ENCODE data around the gene SYT2.
"Not testable (repeated sequence)": the region's sequence is repeated elsewhere in the genome, so short reads cannot be mapped to it uniquely, and the experiment has no call there.

Gene SYT2

DNA sequence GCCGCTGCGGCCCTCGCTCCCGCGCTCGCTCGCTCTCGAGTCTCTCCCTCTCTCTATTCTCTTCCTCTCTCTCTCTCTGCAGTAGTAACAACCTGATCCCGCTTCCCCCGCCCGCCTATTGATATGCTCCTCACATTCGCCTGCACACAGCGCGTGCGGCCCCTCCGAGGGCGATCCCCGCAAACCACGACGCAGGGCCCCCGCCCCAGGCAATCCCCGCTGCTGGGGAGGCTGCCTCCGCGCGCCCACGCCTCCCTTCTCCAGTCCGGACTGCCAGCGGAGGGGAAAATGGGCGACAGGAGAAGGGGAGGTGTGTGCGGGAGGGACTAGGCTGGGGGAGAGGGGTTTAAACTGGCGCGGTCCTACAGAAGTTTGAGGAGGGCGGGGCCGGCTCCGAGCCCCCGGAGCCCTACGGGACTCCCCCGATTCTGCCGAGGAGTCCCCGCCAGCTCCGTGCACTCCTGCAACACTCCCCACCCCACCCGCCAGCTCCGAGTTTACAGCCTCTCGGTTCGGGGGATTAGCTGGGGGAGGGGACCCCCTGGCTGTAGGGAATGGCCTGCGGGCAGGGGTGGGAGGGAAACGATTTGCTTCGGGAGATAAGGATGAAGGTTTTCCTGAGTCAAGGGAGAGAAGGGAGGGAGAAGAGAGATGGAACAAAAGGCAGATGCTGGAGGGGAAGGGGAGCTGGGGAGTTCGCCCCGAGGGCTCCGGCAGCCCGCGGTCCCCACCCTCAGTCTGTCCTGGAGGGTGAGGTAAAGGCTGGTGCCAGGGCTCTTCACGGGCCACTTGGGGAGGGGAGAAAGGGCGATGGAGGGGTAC, 66.6 kb downstream of the SYT2 start:
- no peak for DNase-seq (ENCODE audit: low read depth in 2 of 2)

DNA sequence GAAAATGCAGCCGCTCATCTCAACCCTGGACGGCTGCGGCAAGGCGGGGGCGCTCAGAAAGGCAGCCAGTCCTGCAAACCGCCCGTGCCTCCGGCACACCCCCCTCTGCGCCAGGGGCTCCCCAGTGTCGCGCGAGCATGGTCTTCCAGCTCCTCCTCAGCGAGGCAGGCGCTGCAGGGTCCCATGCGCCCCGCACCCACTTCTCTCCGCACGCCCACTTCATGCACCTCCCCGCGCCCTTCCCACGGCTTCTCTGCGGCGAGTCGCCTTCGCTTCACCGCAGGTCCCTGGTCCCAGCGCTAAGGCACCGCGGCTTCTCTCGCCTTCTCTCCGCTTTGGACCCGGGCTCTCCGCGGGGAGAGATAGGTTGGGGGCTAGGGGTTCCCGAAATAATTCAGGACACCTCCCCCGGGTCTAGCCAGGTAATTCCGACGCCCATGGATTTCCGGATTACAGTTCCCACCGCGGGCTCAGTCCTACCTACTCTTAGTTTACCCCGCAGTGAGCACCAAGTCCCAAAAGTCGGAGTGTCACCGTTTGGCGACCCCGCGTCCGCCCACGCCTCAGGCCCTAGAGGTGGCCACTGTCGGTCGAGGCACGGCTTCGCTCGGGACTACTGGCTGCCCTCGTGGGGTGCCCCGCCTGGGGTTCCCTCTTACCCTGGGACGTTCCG, 67.5 kb downstream of the SYT2 start:
- no peak for DNase-seq (ENCODE audit: low read depth in 2 of 2)

DNA sequence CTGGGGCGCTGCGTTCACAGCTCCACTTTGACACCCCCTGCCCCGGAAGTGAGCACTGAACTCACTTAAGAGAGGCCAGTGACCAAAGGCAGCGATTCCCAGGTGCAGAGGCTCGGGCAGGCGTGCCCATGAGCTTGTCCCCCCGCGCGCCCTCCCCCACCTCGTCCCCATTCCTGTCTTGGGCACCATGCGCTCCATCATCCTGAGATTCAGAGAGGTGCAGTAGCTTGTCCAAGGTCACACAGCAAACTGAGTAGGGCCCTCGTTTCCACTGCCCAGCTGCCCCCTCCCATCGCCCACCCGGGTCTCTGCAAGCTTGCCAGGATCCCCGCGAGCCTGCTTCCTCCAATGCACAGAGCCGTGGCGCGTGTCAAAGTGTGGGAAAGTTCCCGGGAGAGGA, 68.0 kb downstream of the SYT2 start:
- no peak for DNase-seq (ENCODE audit: low read depth in 2 of 2)

DNA sequence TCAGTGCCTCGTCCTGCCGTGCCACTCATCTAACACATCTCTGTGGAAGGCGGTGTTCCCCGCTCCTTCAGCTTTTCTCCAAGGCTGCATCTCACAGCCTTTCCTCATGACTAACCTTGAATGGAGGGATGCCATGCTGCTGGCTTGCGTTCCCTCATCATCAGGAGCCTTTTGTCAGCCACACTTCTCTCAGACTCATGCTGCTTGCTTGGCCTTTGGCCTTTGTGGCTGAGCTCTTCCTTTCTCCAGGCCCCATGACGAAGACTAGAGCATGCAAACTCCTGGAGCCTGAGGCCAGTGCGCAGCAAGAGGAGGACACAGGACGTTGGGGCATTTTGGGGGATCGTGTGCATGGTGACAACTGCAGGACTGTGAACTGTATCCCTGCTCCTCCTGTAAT, 70.8 kb downstream of the SYT2 start:
- no peak for DNase-seq (ENCODE audit: low read depth in 2 of 2)

DNA sequence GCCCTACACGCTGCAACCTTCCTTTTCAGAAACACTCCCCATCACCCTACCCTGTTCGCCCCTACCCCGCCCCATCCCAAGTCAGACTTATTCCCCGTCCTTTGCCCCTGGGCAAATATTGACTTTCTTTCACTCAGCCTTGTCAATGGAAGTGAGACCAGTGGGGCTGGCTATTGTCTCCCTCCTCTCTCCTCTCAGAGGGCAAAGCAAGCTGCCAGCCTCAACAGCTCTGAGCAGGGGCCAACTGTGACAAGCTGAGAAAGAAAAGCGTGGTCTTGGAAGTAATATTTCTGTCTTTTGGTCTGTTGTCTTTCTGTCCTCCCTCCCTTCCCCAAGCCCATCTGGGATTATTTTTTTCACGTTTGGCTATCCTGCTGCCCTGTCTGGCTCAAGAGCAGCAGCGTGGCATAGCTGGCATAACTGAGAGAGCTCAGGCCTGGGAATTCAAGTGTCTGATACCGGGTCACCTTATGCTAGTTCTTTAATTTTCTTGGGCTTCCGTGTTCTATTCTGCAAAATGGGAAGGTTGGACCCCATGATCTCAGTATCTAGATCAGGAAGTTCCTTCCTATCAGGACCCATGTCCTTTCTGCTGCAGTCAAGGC, 71.5 kb downstream of the SYT2 start:
- not testable (repeated sequence) for DNase-seq (ENCODE audit: low read depth in 2 of 2)

DNA sequence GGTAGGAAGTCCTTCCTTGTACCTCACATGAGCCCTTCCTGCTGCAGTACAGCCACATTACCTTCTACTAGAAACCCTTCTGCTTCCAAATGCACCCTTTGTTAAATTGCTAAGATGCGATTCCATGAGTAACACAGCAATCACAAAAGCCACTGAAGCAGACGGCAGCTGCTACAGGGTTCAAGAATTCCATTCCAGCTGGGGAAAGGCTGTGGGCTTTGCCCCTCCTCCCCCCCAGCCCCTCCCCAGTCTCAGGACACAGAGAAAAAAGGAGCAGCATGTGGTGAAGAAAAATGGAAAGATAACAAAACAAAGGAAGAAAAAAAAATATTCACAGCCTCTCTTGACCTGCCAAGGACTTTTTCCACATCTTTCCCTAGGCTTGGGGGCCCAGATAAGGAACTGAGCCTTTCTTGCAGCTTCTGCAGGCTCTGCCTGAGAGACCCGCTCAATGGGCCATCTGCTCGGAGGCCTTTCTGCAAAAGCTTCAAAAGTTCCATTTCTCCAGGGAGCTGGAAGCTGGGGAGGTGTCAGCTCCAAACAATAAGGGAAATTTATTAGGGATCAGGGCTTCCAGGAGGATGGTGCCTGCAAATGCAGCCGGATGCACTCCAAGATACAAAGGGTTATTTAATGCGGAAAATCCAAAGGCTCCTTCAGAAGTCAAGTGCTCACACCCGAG, 72.1 kb downstream of the SYT2 start:
- no peak for DNase-seq (ENCODE audit: low read depth in 2 of 2)

DNA sequence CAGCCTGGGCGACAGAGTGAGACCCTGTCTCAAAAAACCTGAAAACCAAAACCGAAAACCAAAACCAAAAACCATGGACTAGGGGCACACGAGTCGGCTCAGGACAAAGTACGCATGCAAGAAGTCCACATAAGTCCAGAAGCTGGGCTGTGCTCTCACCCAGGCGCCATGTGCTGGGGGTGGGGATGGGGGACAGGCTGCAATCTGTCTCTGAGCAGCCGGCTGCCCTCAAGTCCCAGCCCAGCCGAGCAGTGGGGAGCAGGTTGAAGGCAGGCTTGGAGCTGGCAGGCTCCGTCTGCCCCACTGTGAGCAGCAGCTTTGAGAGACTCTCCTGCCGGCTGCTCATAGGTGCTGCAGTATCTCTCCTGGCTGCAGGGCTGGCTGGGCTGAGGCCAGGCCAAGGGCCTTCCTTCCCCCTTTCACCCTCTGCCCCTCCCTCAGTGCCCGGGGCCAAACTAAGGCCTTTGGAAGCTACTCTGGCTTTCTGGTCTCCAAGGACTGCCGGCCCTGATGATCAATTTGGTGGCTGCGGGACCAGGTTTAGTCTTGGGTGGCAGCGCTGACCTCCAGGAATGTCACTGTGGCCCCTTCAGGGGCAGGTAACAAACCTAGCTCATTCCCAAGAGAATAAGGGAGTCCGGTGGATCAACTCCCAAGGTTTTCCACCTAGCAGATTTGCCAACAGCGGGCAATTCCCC, 72.8 kb downstream of the SYT2 start:
- not testable (repeated sequence) for DNase-seq (ENCODE audit: low read depth in 2 of 2)

DNA sequence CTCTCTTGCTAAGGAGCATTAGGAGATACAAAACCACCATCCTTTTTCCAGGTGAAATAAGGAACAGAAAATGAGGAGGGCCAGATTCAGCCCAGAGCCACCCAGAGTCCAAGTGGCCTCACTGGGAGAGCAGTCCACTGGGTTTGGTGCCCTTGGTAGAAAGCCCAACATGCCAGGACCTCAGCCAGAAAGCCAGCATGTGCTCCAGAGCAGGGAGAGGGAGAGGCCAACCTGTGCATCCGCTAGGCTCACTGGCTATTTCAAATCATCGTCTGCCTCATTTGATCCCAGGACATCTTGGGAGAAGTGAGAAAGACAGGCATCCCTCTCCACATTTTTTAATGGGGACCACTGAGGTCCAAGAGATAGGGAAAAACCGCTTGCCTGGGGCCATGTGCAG, 74.1 kb downstream of the SYT2 start:
- DNase-seq (ENCODE audit: low read depth in 2 of 2), result not testable (repeated sequence)

DNA sequence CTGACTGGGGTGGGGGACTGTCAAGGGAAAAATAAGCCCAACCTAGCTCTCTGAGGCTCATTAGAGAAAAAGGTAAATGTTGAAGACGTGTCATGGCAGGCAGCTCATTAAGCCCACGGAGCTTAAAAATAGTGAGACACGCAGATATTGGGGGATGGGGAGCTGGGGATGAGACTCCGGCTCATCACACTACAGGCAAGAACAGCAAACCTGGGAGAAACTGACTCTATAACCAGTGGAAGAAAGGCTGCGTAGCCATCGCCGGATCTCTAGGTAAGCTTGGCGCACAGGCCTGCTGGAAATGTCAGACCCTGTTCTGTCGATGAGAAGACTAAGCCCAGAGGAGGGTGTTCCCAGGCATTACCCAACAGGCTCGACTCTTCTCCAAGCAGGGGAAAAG, 78.0 kb downstream of the SYT2 start:
- DNase-seq (ENCODE audit: low read depth in 2 of 2), result no peak

DNA sequence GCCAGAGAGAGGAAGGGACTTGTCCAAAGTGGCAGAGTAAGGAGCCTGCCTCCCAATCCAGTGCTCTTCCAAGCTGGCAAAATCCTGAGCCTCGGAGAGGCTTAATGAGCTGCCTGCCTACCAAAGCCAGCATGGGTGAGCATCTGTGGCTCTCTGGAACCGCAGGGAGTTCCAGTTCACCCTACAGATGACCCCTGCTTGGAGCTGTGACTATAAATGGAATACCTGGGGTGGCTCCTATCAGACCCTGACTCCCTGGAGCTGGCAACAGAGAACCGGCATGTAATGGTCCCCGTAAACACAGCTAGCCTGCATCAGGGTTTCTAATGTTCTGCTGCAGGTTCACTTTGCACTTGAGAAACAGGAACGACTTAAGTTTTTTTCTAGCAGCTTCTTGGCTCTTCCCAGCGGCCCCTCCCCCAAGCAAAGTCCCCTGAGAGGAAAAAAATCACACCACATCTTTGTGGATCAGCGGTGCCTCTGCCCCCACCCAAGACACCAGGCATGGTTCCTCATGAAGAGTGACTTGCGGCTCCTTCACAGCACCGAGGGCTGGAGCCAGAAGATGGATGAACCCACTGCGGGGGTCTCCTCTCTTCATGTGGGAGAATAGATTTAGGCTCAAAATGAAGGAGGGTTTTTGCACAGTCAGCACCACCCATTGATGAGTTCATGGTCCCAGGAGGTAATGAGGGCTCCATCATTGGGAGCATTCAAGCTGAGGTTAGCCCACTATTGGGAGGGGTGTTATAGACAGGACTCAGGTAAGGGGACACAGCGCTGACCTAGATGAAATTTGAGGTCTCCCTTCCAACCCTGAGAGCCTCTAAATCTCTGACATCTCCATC, 79.0 kb downstream of the SYT2 start:
- DNase-seq (ENCODE audit: low read depth in 2 of 2), result no peak

DNA sequence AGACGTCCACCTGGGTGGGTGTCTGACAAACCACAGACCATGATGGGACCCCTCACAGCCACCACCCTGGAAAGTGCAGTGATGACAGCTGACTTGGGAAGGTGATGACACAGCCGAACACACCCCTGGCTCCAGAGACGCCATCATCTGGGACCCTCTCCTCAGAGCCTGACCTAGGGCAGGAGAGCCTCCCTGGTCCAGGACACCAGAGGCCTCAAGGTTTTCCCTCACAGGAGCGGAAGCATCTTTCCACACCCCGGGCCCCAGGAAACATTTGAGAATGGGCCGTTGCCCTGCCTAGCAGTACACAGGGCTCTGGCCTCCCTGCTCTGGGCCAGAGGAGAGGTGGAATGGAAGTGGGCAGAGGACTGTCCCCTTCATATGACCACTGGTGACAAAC, 79.7 kb downstream of the SYT2 start:
- no peak for DNase-seq (ENCODE audit: low read depth in 2 of 2)

DNA sequence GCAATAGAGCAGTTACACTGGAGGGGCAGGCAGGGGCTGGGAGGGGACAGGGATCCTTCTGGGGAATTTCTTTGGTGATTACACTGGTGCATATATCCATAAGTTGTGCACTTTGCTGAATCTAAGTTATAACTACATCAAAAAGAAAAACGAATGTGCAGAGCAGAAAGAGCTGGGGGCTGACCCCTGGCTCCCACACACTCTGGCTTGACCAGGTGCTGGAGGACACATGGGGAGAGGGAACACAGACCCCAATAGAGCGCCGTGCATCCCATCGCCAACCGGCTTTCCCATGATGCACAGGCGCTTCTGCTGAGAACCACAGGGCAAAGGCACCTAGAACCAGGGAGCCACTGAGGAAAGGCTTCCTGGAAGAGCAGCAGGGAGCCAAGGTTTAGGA, 80.2 kb downstream of the SYT2 start:
- DNase-seq (ENCODE audit: low read depth in 2 of 2), result not testable (repeated sequence)

DNA sequence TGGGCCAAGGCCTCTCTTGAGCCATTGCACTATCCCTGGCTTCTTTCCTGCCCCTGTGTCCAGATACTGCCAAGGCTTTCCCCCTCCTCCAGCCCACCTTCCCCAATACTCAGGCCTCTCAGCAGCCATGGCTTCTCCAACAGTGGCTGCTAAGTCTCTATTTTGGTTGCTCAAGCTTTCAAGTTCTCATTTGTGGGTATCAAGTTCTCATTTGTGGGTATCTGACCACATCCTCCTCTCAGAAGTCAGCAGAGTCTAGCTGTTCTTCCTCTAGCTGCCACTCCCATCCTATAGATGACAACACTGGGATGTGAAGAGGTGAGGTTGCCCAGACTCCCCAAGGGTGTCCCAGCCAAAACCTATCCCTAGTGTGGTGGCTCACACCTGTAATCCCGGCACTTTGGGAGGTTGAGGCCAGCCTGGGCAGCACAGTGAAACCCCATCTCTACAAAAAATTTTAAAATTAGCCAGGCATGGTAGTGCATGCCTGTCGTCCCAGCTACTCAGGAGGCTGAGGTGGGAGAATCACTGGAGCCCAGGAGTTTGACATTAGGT, 80.9 kb downstream of the SYT2 start:
- DNase-seq (ENCODE audit: low read depth in 2 of 2), result not testable (repeated sequence)

DNA sequence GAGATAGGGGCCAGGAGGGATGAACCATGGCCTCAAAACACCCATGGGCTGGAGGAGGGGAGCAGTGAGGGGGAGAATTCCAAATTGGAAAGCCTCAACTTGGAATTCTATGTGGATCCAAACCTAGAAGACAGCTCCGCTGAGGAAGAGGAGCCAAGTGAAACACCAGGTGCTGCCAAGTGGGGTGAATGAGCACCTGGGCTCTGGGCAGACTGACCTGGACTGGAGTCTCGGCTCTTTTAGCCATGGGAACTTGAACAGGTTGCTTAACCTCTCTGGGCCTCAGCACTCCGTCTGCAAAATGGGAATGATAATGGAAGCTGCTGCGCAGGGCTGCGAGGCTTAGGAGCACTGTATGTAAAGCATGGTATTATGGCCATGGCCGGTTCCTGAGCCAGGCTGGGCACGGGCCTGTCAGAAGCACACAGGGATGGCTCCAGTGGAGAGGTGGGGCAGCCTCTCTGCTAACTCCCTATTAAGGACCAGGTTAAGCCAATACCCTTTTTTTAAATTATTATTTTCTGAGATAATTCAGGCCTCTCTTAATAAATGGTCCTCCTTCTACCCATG, 81.5 kb downstream of the SYT2 start:
- no peak for DNase-seq (ENCODE audit: low read depth in 2 of 2)

DNA sequence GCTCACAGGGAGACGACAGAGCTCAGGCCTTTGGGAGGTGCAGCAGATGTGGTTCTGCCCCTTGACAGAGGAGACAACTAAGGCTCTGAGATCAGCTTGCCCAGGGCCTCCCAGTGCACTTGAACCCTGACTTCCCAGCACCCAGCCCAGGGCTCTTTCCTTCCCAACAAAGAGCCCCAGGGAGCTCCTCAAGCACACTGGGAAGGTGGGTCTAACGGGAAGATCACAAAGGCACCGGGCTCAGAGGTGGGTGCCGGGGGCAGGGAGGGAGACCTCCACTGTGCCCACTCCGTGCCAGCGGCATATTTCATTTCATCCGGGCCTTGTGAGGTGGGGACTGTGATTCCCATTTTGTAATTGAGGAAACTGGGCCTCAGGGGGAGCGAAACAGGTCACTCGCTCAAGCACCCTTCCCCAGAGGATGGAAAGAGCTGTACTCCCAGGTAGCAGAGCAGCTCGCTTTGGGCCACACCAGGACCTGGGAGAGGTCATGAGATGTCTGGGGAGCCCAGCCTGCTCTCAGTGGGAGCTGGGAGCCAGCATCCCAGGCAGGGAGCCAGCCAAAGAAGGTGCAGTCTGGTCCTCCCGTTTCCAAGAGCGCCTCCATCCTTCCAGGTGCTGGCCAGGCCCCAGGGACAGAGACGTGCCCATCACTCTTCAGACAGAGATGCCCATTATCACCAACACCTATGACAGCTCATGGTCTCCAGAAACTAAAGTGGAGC, 82.3 kb downstream of the SYT2 start:
- no peak for DNase-seq (ENCODE audit: low read depth in 2 of 2)

DNA sequence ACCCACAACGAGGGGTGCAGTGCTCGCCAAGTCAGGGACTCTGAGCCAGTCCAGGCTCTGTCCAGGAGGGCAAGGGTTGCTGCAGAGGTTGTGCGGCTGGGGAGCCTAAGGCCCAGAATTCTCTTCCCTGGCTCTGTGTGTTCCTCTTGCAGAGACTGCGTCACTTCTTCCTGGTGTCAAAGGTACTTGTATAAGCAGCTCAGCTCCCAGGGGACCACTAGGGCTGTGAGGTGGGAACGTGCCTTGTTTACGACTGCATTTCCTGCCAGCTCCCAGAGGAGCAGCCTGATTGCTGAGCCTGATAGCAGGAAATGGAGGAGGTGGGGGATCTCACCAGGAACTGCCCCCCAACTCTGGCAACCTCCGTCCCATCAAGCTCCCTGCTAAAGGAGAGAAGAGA, 83.2 kb downstream of the SYT2 start:
- DNase-seq (ENCODE audit: low read depth in 2 of 2), result not testable (repeated sequence)

DNA sequence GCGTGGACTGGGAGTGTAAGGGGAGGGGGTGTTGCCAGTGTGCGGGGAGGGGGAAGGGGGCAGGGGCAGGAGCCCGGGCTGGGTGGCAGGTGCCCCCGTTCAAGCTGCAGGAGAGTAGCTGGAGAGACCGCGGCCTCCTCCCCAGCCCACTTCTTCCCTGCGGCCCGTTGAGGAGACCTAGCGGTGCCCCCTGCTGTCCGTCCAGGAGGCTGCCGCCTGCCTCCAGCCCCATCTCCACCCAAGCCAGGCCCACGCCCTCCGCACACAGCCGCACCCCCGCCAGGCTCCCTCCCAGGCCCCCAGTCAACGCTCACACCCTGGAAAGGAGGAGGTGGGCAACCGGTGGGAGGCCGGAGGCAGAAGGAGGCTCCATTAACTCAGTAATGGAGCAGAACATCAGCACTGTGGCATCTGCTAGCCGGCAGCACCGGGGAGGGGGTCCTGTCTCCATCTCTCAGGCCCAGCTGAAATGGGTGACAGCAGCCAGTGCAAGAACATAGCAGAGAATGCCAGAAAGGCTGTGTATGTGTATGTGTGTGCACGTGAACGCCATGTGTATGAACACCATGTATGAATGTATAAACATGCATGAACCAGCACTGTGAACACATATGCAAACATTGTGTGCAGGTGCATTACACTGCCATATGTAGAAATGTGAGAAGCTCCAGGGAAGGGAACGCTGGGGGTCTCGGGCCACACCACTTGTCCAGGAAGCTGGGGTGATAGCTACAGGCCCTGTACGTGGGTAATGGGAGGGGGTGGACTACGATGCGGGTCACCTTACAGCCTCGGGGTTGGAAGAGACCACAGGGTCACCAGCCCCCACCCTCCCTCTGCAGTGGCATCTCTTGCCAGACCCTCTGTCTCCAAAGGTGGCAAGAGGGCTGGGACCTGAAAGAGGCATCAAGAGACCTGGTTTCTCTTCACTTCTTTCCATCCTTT, 84.6 kb downstream of the SYT2 start:
- DNase-seq (ENCODE audit: low read depth in 2 of 2), result peak; percentile 37 to 44

DNA sequence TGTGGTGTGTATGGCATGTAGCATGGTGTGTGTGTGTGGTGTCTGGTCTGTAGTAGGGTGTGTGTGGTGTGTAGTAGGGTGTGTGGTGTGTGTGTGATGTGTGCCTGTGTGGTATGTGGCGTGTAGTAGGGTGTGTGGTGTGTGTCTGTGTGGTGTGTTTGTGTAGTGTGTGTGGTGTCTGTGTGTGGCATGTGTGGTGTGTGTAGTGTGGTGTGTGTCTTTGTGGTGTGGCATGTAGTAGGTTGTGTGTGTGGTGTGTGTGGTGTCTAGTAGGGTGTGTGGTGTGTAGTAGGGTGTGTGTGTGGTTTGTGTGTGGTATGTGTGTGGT, 85.5 kb downstream of the SYT2 start:
- no peak for DNase-seq (ENCODE audit: low read depth in 2 of 2)

Measured in stimulated activated CD4-positive, alpha-beta T cell treated with anti-CD3 and anti-CD28 coated beads, Interleukin-4, amount 100 ng/mL, for 48 hours (primary cell).